COR-L47 (cell line): ENCODE results near the gene CNNM2.
"Not testable (repeated sequence)": the region's sequence is repeated elsewhere in the genome, so short reads cannot be mapped to it uniquely, and the experiment has no call there.

ENCODE experiments used
- DNase-seq: peaks from one replicate; lab custom pipeline; 2025; lab: John Stamatoyannopoulos, UW

Gene CNNM2

DNA sequence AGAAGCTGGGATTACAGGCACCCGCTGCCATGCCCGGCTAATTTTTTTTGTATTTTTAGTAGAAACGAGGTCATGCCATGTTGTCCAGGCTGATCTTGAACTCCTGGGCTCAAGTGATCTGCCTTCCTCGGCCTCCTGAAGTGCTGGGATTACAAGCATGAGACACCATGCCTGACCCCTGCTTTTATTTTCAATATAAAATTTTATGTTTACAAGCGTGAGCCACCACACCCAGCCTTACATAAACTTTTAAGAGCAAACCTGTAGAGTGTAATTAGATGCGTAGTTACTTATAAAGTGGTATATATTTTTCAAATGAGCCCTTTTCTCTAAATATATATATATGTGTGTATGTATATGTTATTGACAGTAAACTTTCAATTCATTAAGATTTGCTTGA, 8.7 kb downstream of the CNNM2 start:
- DNase-seq = no peak

DNA sequence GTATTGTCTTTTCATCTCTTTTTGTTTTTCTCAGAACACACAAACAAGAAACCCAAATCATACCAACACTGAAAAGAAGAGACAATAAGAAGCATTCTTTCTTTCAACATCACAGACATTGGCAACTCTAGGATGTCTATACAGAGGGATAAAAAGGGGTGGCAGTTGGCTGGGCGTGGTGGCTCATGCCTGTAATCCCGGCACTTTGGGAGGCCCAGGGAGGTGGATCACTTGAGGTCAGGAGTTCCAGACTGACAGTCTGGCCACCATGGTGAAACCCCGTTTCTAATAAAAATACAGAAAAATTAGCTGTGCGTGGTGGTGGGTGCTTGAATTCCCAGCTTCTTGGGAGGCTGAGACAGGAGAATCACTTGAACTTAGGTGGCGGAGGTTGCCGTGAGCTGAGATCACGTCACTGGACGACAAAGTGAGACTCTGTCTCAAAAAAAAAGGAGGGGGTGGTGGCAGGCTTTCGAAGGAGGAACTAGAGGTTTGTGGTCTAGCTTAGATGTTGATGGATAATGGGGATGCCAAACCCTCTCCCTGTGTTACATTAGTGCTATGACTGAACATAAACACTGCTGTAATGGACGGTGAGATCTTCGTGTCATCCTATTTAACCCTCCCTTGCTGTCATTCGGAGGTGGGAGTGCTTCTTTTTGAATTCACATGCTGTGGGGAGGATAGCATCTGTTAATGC, 9.4 kb downstream of the CNNM2 start:
- DNase-seq = no peak

DNA sequence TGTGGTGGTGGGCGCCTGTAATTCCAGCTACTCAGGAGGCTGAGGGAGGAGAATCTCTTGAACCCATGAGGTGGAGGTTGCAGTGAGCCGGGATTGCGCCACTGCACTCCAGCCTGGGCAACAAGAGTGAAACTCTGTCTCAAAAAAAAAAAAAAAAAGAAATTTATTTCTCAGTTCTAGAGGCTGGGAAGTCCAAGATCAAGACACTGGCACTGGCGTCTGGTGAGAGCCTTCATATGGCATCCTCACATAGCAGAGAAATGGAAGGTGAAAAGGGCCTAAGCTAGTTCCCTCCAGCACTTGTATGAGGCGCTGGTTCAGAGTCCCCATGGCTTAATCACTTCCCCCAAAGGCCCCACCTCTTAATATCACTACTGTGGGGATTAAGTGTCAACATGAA, 10.3 kb downstream of the CNNM2 start:
- not testable (repeated sequence) for DNase-seq

DNA sequence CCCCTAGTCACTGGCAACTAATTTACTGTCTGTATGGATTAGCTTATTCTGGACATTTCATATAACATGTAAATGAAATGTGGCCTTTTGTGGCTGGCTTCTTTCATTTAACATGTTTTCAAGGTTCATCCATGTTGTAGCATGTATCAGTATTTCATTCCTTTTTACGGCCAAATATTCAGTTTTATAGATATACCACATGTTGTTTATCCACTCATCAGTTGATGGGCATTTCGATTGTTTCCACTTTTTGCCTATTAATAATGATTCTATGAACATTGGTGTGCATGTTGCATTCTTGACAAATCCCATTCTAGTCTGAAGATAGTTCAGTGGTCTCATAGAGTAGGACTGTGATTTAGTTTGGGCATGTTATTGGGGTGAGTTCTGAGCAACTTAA, 12.6 kb downstream of the CNNM2 start:
- DNase-seq = no peak

DNA sequence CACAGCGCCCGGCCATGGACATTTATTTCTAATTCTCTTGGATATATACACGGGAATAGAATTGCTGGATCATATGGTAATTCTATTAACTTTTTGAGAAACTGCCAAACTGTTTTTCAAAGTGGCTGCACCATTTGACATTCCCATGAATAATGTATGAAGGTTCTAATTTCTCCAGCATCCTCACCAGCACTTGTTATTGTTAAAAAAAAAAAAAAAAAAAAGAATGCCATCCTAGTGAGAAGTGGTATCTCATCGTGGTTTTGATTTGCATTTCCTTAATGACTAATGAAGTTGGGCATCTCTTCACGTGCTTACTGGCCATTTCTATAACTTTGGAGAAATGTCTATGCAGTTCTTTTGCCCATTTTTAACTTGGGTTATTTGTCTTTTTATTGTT, 13.5 kb downstream of the CNNM2 start:
- no peak for DNase-seq

DNA sequence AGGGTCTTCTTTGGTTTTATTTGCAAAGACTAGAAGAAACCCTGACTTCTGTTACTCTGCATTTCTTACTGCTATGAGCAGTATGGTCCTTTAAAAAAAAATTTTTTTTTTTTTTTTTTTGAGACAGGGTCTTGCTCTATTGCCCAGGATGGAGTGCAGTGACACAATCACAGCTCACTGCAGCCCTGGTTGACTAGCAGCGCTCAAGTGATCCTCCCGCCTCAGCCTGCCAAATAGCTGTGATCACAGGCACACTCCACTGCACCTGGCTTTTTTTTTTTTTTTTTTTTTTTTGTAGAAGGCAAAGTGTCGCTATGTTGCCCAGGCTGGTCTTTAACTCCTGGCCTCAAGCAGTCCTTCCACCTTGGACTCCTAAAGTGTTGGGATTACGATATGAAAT, 17.4 kb downstream of the CNNM2 start:
- no peak for DNase-seq

DNA sequence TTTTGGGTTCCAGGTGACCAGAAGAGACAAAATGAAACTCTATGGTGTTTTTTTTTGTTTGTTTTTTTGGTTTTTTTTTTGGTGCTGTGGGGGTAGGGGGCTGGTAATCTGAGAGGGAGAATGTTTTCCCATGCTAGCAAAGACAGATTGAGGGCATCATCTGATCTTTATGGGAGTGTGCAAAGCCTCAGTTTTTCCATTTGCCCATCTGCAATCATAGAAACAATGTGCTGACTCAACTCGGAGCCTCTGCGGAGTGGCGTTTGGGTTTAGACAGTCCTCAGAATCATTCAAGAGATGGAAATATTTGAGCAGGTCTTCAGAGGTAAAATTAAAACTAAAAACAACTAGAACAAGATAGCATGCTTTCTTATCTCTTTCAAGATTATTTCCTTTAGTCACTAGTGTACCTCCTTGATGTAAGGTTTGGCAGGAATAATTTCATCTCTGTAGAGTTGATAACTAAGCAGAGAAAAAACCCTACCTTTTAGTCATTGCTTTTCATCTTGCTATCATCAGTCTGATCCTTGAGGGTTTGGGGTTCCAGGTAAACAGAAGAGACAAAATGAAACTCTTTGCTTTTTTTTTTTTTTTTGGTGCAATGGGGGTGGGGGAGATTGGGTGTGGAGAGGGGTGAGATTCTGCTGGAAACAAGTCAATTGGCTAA, 18.0 kb downstream of the CNNM2 start:
- no peak for DNase-seq

DNA sequence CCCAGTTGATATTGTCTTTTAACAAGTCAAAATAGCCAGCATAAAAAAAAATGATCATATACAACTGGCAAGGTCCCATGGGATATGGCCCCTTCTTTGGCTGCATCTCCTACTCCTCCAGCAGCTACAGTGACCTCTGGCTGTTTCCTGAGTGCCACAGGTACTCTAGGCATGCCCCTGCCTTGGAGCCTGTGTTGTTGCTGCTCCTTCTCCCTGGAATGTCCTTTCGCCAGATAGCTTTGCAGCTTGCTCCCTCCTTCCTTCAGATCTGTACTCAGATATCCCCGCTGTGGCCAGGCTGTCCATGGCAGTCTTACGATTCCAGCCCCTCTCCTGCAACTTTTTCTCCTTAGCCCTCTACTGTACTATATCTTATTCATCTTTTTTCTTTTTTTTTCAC, 23.3 kb downstream of the CNNM2 start:
- DNase-seq = no peak

DNA sequence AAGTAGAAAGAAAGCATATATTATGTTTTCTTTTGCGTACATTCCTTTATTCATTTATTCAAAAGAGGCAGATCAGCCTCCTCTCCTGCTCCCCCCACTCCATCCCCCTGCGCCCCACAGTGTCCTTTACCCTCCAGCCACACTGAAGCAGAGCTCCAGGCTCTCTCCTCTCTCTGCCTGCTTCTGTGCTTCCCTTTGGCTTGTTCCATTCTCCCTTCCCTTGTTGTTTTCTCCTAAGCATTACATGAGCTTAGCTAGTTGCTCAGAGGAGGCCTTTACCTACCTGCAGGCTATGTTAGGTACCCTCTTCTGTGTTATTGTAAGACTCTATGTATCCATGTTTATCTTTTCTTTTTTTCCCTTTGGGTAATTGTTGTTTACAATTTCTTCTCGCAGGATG, 27.4 kb downstream of the CNNM2 start:
- no peak for DNase-seq

DNA sequence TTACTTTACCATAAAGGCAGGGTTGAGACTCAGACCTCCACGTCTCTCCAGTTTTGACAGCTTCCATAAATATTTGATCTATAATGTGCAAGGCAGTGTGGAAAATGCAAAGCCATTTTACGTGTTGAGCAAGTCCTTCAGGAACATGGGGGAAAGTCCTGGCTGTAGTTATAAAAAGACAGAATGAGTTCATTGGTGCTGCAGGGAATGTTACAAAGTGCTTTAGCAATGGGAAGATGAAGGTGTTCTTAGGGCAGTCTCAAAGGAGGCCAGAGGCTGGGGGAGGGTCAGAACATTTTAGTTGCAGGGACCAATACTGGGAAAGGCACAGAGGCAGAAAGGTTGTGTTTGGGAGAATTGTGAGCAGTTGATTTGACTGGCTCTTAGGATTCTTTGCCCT, 27.9 kb downstream of the CNNM2 start:
- no peak for DNase-seq

DNA sequence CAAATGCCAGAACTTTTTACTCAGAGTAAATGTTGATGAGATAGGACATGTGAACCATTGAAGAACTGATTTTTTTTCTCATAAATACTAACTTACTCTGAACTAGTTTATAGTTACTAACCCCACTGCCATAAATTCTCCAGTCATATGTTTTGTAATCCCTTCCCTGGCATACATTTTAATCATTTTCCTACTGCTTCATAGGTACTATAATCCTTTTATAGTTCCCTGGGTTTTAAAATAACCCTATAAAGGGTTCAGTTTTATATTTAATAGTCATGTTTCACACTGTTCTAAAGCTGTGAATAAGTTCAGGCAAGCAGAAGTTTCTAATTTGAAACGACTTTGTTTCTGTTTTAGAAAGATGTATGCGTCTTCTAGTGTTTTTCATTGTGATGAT, 28.9 kb downstream of the CNNM2 start:
- DNase-seq = no peak

DNA sequence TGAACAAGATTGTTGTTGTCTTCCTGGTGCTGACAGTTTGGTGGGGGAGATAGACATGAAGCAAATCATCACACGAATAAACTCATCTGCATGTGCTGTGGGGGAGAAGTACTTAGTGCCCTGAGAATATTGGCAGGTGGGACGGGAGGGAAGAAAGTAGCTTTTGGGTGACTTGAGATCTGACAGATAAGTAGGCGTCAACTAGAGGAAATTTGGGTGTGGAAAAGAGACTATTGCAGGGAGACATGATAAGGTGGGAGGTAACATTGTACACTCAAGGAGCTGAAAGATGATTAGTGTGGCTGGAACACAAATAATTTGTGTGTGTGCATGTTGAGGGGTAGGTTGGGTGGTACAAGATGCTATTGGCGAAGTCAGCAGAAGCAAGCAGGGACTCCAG, 30.1 kb downstream of the CNNM2 start:
- DNase-seq = no peak

DNA sequence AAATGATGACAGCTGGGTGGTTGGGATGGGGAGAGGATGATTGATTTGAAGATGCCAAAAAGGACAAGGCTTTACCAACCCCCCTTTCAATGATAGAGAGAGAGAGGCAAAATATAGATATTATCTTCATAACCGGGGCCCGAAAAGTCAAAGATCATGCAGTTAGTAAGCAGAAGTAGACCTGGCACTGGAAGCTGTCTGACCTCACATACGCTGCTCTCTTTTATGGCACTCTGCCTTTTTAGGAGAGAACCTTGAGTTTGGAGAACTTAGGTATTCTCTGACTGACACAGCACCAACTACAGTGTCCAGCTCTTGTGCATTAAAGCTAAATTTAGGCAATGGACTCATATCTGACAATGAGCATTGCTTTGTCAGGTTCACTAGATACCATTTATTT, 30.7 kb downstream of the CNNM2 start:
- DNase-seq = no peak

DNA sequence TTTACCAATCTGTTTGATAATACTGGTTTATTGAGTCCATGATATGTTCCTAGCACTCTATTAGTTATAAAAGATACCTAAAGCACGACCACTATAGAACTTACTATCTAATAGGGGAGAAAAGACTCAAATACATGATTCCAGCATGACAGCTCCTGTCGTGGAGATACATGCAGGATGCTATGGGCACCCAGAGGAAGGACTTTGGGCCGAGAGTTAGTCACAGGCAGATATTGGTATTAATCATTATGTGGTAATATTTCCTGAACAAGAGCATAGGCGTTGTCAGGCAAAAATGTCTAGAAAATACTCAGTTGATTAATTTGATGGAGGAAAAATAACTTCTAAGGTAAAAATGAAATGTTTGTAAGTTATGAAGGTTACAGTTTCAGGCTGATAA, 31.8 kb downstream of the CNNM2 start:
- no peak for DNase-seq

DNA sequence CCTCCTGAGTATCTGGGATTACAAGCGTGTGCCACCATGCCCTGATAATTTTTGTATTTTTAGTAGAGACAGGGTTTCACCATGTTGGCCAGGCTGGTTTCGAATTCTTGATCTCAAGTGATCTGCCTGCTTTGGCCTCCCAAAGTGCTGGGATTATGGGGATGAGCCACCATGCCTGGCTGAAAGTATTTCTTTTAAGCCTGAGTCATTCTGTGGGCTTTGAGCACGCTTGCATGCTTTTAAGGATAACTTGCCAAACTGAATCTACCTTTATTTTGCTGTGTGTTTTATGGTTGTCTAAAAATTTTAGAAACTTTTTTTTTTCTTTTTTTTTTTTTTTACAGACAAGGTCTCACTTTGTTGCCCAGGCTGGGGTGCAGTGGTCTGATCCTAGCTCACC, 33.2 kb downstream of the CNNM2 start:
- DNase-seq = no peak

DNA sequence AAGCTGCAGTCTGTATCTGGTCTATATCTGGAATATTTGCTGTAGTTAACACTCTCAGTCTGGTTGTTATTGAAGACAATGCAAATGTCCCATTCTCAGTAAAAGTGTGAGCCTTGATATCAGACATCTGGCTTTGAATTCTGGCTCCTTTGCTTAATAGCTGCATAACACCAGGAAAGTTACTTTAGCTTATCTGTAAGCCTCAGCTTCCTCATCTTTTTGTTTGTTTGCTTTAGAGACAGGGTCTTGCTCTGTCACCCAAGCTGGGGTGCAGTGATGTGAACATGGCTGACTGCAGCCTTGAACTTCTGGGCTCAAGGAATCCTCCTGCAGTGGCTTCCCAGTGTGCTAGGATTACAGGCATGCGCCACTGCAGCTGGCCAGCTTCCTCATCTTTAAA, 41.3 kb downstream of the CNNM2 start:
- DNase-seq = no peak

DNA sequence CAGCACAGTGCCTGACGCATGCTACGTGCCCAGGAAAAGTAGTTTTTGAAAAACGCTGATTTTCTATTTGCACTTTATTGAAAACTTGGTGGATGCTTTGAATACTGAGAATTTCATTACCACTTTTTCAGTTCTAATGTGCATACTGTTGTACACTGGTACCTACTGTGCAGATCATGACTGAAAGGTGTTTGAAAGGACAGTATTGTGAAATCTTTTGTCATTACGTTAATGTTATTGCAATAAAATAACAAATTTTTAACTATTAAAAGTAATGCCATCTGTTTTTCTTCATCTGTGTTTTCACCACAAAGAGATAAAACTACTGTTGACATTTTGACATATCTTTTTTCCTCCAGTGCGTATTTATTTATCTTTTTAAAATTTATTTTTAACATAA, 42.1 kb downstream of the CNNM2 start:
- DNase-seq = no peak

DNA sequence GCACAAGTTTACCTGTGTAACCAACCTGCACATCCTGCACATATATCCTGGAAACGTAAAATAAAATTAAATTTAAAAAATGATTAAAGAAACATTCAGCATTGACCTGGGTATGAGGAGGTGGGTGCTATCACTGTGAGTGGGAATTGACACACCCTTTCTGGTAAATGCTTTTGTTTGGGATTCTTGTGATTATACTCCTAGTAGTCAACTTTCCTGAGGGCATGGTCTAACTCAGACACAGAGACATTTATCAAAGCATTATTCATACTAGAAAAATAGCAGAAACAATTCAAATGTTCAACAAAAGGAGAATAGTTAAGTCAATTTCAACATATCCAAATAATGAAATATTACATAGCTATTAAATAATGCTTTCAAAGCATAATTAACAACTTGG, 44.2 kb downstream of the CNNM2 start:
- DNase-seq = no peak

DNA sequence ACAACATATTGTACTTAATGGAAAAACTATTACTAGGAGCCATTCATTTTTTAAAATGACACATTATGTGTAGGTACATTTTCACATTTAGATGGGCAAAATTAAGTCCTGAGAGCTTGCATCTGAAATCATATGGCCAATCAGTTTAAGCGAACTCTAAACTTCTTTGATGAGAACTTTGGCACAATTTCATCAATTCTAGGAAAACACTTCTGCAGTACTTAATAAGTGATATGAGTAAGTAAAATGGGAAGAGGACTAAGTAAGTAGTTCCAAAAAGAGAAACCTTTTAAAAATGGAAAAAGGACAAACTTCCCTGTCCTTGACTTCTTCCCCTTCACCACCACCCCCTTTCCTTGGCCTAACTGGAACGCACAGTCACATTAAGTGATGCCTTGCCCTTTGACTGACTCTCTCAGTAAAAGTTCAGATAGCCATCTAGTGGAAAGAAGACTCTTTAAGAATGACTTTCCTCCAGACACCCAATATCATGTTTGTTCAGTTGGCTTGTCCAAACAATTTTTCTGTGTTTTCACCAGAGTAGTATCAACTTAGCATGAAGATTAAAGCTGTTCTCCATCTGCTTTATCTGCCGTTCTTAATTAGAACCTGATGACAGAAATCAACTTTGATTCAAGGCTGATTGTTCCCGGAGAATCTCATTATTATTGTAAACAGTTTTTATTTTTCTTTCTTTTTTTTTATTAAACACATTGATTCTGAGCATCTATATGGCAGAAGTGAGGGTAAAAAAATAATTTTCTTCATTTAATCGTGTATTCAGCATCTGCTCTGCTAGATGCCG, 45.1 kb downstream of the CNNM2 start:
- DNase-seq = no peak

DNA sequence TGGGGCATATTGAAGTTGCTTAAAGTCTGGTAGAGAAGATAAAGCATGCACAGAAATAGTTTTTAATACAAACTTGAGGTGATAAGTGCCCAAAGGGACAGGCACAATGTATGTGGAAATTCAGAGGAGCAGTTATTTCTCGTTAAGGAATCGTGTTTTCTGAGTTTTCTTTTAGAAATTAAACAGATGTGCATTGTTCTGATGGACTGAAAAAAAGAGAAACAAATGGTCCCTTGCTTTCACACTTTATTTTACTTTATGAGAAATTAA, 45.6 kb downstream of the CNNM2 start:
- no peak for DNase-seq

DNA sequence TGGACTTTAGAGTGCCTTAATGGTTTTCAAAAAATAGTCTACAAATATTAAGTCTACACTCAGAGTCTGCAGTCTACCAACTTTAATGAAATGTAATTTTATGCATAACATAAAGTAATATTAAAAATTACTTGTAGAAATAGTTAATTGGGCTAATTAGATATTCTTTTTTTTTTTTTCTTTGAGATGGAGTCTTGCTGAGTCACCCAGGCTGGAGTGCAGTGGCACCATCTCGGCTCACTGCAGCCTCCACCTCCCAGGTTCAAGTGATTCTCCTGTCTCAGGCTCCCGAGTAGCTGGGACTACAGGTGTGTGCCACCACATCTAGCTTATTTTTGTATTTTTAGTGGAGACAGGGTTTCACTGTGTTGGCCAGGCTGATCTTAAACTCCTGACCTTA, 46.0 kb downstream of the CNNM2 start:
- DNase-seq = not testable (repeated sequence)

DNA sequence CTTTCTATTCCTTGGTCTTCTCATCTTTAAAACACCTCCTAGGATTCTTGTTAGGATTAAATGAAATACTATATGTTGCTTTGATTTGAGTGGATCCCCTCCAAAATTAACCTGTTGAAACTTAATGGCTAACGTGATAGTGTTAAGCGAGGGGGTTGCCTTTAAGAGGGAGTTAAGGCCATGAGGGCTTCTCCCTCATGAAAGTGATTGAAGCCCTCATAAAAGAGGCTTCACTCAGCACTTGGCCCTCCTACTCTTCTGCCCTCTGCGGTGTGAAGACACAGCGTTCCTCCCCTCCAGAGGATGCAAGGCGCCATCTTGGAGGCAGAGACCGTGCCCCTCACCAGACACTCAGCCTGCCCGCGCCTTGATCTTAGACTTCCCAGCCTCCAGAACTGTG, 46.6 kb downstream of the CNNM2 start:
- DNase-seq = no peak

DNA sequence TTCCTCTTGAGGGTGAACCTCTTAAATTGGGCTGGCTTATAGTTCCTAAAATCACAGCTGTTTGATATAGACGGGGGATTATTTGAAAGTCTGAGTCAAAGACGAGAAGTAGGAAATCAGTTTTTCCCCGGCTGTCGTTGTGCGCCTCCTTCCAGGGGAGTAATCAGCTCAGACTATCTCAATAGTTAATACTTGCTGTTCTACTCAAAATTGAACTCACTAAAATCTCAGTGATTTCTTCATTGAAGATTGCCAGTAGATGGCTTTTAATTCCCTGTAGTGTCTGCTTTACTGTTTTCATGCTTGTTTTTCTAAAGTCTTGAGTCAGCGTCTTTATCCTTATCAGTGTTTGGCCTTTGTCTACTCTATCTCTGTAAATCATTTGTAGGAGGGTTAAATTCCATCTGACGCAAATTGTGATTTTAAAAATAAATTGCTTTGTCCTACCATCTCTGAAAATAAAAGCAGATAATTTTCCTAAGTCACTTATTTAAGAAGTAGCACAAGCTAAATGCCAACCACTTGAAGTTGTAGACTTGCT, 47.3 kb downstream of the CNNM2 start:
- DNase-seq = no peak
